ENCODE data around the gene DNAJC5. TPM values are rescaled to one million over a fixed set of nuclear protein-coding genes. Genes with fewer than 3 reads are reported as not detected.

The DNAJC5 gene
- total and polyA plus RNA-seq, 2 donors (not counting 3 experiments of a cell fraction or from before 2014, with no cell fraction given): 44.7 to 60.3 TPM

DNA sequence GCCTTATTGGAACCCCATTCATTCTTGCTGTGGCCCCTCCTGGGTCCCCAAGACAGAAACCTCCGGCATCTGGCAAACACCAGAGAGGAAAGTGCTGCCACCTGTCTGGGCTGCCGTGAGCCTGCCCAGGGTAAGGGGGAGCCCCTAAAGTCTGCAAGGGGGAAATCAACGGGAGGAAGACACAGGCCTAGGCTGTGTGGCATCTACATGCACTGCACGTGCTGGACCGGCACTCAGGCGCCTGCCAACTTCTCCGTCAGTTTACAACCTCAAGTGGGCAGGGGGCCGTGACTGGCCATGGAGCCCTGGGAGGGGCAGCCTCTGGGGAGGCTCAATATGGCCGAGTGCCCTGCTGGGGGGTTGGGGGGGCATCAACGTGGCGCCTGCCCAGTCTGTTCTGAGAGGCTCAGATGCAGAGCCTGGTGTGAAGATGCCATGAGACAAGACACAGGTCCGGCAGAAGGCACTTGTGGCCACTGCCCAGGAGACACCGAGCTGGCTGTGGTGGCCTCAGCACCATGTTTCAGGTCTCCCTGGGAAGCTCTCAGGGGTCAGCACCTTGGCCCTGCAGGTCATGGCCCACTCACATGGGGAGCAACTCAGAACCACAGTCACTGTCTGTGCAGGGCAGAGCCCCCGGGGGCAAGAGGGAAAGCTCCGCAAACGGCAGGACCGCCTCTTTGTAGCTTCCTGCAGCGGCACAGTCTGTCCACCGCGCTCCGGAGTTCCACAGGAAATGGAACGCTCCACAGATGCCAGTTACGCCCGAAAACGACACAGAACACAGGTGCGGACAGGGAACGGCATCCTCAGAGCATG, 52.9 kb downstream of the DNAJC5 start:
- no peak overlapping the region for H2AFZ ChIP-seq (ENCODE audit: low read depth, low read length)
- no peaks in the 10 kb centered on the region for H3K9me1 ChIP-seq (replicated peaks; ENCODE audit: control insufficient read depth, extremely low read depth, insufficient read depth, low read length)
- no peak overlapping the region for H3K4me2 ChIP-seq (ENCODE audit: insufficient read depth, low read length)
- ChIA-PET POLR2A (no interaction called here), CTCF (no interaction called here)
- H3K9me3 ChIP-seq (replicated peaks; ENCODE audit: control insufficient read depth, insufficient read depth, low read length): no peaks in the 10 kb centered on the region
- peaks cover 3 to 31% of the 10 kb centered on the region in 2 experiments for H3K36me3 ChIP-seq (ENCODE audit: control insufficient read depth in 2 of 2, extremely low read depth in 1 of 2, insufficient read depth in 2 of 2, low read length in 2 of 2)
- no peak overlapping the region for H3K4me3 ChIP-seq (replicated peaks in 1 of 3; ENCODE audit: insufficient read depth in 1 of 3, low read depth in 1 of 3, low read length in 3 of 3)
- DNase-seq (ENCODE audit: low read depth, low spot score) (no peak), FAIRE-seq (no peak)
- intact Hi-C loops (cut with micrococcal nuclease) (no loop called here), dilution Hi-C loops (cut with MboI; ENCODE audit: extremely low pct_ligation_motif_present, low sequenced_read_pairs) (no loop called here)
- no TSS peak for BruUV-seq (replicated peaks)
- TF ChIP-seq JUN (IDR thresholded peaks at IDR 0.05; ENCODE audit: borderline replicate concordance, insufficient read depth, insufficient read length, low read depth) (no peak), MYC (IDR thresholded peaks at IDR 0.05; ENCODE audit: low read depth, low read length) (no peak), POLR2AphosphoS5 (IDR thresholded peaks at IDR 0.05; ENCODE audit: insufficient read depth, low read depth, low read length) (no peak), POLR2A (IDR thresholded peaks at IDR 0.05; ENCODE audit: low read depth, low read length) (no peak)
- no peak overlapping the region for H3K27ac ChIP-seq (ENCODE audit: insufficient read depth, low read depth, low read length)
- peaks cover 45% of the 10 kb centered on the region for H3K79me2 ChIP-seq (ENCODE audit: control insufficient read depth, insufficient read depth, low read length)
- peaks cover 14% of the 10 kb centered on the region for H3K4me1 ChIP-seq (ENCODE audit: control insufficient read depth, extremely low read depth, insufficient read depth, low read length)
- H4K20me1 ChIP-seq (replicated peaks; ENCODE audit: control insufficient read depth, extremely low read depth, insufficient read depth, low read length): no peaks in the 10 kb centered on the region
- H3K27me3 ChIP-seq (ENCODE audit: control insufficient read depth in 2 of 2, insufficient read depth in 2 of 2, low read length in 2 of 2): no peaks in the 10 kb centered on the region
- H3K9ac ChIP-seq (replicated peaks; ENCODE audit: extremely low read depth, insufficient read depth, low read length): no peak overlapping the region

DNA sequence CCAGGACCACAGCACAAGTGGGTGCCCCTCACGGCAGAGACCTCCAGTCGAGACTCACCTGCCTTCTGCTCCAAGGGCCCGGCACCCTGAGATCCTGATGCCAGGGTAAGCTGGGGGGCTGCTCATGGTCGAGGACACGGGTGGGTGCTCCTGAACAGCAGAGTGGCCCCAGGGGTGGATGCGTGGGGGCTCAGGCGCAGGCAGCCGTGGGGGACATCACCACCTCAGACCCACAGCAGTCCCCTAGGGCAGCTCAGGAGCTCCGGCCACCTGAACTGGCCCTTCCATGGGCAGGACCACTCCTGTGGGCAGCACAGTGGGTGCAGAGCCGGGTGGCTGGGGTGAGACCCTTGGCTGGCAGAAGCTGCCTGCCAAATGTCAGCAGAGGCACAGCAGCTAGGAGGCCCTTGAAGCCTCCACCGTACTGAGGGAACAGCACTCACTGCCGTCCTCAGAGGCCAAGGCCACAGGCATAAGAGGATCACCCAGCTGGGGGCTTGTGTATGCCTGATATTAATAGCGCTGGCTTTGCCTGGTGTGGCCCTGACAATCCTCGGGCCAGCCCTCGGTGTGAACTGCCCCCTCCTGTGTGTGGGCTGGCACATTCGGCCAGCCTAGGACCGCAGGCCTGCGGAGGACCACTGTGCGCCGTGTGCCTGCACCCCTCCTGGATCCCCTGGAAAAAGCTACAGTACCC, 55.9 kb downstream of the DNAJC5 start:
- intact Hi-C loops (cut with micrococcal nuclease): no loop called here
- ChIA-PET CTCF (interaction anchor here (0.9 kb wide), 1 partner anchor 413 kb away, joined by 4 read pairs; no protein-coding TSS in a partner anchor), POLR2A (no interaction called here)
- no peak overlapping the region for H3K9ac ChIP-seq (replicated peaks; ENCODE audit: extremely low read depth, insufficient read depth, low read length)
- H3K27me3 ChIP-seq (ENCODE audit: control insufficient read depth in 2 of 2, insufficient read depth in 2 of 2, low read length in 2 of 2): no peaks in the 10 kb centered on the region
- no peaks in the 10 kb centered on the region for H4K20me1 ChIP-seq (replicated peaks; ENCODE audit: control insufficient read depth, extremely low read depth, insufficient read depth, low read length)
- H3K9me1 ChIP-seq (replicated peaks; ENCODE audit: control insufficient read depth, extremely low read depth, insufficient read depth, low read length): no peaks in the 10 kb centered on the region
- dilution Hi-C loops (cut with MboI; ENCODE audit: extremely low pct_ligation_motif_present, low sequenced_read_pairs): no loop called here
- H3K4me1 ChIP-seq (ENCODE audit: control insufficient read depth, extremely low read depth, insufficient read depth, low read length): peaks cover 13% of the 10 kb centered on the region
- no peak overlapping the region for H3K27ac ChIP-seq (ENCODE audit: insufficient read depth, low read depth, low read length)
- no TSS peak for BruUV-seq (replicated peaks)
- H3K79me2 ChIP-seq (ENCODE audit: control insufficient read depth, insufficient read depth, low read length): peaks cover 67% of the 10 kb centered on the region
- no peak overlapping the region for H3K4me3 ChIP-seq (replicated peaks in 1 of 3; ENCODE audit: insufficient read depth in 1 of 3, low read depth in 1 of 3, low read length in 3 of 3)
- no peak for DNase-seq (ENCODE audit: low read depth, low spot score)
- H3K9me3 ChIP-seq (replicated peaks; ENCODE audit: control insufficient read depth, insufficient read depth, low read length): no peaks in the 10 kb centered on the region
- H2AFZ ChIP-seq (ENCODE audit: low read depth, low read length): no peak overlapping the region
- FAIRE-seq: no peak
- no peak overlapping the region for H3K4me2 ChIP-seq (ENCODE audit: insufficient read depth, low read length)
- TF ChIP-seq POLR2AphosphoS5 (IDR thresholded peaks at IDR 0.05; ENCODE audit: insufficient read depth, low read depth, low read length) (no peak), EZH2 (IDR thresholded peaks at IDR 0.05; ENCODE audit: borderline replicate concordance, low read depth, low read length, severe bottlenecking) (no peak), MYC (IDR thresholded peaks at IDR 0.05; ENCODE audit: low read depth, low read length) (no peak), POLR2A (IDR thresholded peaks at IDR 0.05; ENCODE audit: low read depth, low read length) (no peak), FOS (IDR thresholded peaks at IDR 0.05; ENCODE audit: borderline replicate concordance, insufficient read depth, low read length) (no peak), GATA2 (IDR thresholded peaks at IDR 0.05; ENCODE audit: insufficient read depth, insufficient read length, low read depth, low read length) (no peak), JUN (IDR thresholded peaks at IDR 0.05; ENCODE audit: borderline replicate concordance, insufficient read depth, insufficient read length, low read depth) (no peak)
- TF ChIP-seq, protein P1, sequence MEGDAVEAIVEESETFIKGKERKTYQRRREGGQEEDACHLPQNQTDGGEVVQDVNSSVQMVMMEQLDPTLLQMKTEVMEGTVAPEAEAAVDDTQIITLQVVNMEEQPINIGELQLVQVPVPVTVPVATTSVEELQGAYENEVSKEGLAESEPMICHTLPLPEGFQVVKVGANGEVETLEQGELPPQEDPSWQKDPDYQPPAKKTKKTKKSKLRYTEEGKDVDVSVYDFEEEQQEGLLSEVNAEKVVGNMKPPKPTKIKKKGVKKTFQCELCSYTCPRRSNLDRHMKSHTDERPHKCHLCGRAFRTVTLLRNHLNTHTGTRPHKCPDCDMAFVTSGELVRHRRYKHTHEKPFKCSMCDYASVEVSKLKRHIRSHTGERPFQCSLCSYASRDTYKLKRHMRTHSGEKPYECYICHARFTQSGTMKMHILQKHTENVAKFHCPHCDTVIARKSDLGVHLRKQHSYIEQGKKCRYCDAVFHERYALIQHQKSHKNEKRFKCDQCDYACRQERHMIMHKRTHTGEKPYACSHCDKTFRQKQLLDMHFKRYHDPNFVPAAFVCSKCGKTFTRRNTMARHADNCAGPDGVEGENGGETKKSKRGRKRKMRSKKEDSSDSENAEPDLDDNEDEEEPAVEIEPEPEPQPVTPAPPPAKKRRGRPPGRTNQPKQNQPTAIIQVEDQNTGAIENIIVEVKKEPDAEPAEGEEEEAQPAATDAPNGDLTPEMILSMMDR (IDR thresholded peaks at IDR 0.05; ENCODE audit: extremely low read depth in 1 of 2, insufficient read depth in 1 of 2, low read depth in 1 of 2, low read length in 2 of 2): no peak
- TF ChIP-seq, protein P2, sequence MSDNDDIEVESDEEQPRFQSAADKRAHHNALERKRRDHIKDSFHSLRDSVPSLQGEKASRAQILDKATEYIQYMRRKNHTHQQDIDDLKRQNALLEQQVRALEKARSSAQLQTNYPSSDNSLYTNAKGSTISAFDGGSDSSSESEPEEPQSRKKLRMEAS (IDR thresholded peaks at IDR 0.05; ENCODE audit: insufficient read depth, insufficient read length): no peak
- peaks cover 0 to 4% of the 10 kb centered on the region in 2 experiments for H3K36me3 ChIP-seq (ENCODE audit: control insufficient read depth in 2 of 2, extremely low read depth in 1 of 2, insufficient read depth in 2 of 2, low read length in 2 of 2)
